HCT116 (cell line): Measurements from ENCODE around the gene PTGES2. TPM values are rescaled to one million over a fixed set of nuclear protein-coding genes. Genes with fewer than 3 reads are reported as not detected.
A peak's percentile ranks its signal among the peaks of the same experiment; 100 is the strongest.

Experiments
- ATAC-seq: fragments of 200-7000 bp; cut with Tn5 transposase; 2 replicates; pipeline ENCODE4 v1.9.1; 2020; ENCODE audit warnings: mild to moderate bottlenecking, moderate library complexity
- BruUV-seq: library from RNA; stranded (reverse); fragments of 400-500 nt; replicated peaks from 2 replicates; lab custom pipeline; 2021; lab: Mats Ljungman, UMichigan
- CTCF ChIA-PET: fragments of 300-600 bp; sonication (Branson Sonifier 250); formaldehyde crosslinking; loops from one replicate; lab custom pipeline; 2021; ENCODE audit warnings: antibody characterized with exemption; lab: Charles Lee
- POLR2A ChIA-PET: fragments of 300-600, 350-600 bp; sonication (Branson Sonifier 250); formaldehyde crosslinking; loops from one replicate; lab custom pipeline; 2021; ENCODE audit warnings: antibody characterized with exemption; lab: Charles Lee
- RAD21 ChIA-PET, 2 experiments: fragments of 300-600 bp; sonication (Branson Sonifier 250); formaldehyde crosslinking; loops; one replicate each; lab custom pipeline; 2023; ENCODE audit warnings: low total read pairs in 2 of 2; ENCODE audit not compliant: uncharacterized antibody in 2 of 2, unreplicated experiment in 2 of 2, low non-redundant PET in 1 of 2; lab: Charles Lee
- DNase-seq: peaks from one replicate; pipeline ENCODE4 v3.0.0-alpha.2; 2010; ENCODE audit warnings: low read depth, low spot score
- H2AFZ ChIP-seq: fragments of 200-600 bp; shearing (Covaris generic), sonication (generic); 2 replicates; pipeline ENCODE4 v1.6.1; 2017; ENCODE audit warnings: low read depth, mixed run types, mixed read lengths, antibody characterized with exemption, low read length; ENCODE audit not compliant: poor library complexity, severe bottlenecking
- H3K27ac ChIP-seq: 2 replicates; pipeline ENCODE4 v1.5.1; 2012; ENCODE audit warnings: low read depth, low read length
- H3K27me3 ChIP-seq: fragments of 200-600 bp; sonication (generic); 2 replicates; pipeline ENCODE4 v1.6.1; 2016; ENCODE audit warnings: mixed run types, low read length, mixed read lengths; ENCODE audit not compliant: insufficient read depth
- H3K36me3 ChIP-seq, 2 experiments: fragments of 200-500 bp in 1 of 2; fragments of 200-600 bp in 1 of 2; sonication (Bioruptor generic) in 1 of 2; sonication (generic) in 1 of 2; 2 replicates each; pipeline versions ENCODE4 v1.5.1 to v1.6.1; 2014 to 2016; ENCODE audit warnings: low read length in 2 of 2, inconsistent platforms in 1 of 2, mixed read lengths in 1 of 2, mixed run types in 1 of 2; ENCODE audit not compliant: insufficient read depth in 2 of 2, control insufficient read depth in 1 of 2
- H3K4me1 ChIP-seq, 2 experiments: fragments of 200-600 bp in 1 of 2; sonication (generic) in 1 of 2; 2 replicates each; pipeline versions ENCODE4 v1.5.1 to v1.6.1; 2012 to 2017; ENCODE audit warnings: low read length in 2 of 2, inconsistent platforms in 1 of 2, mild to moderate bottlenecking in 1 of 2, mixed read lengths in 1 of 2, mixed run types in 1 of 2, moderate library complexity in 1 of 2; ENCODE audit not compliant: insufficient read depth in 2 of 2, control insufficient read depth in 1 of 2
- H3K4me2 ChIP-seq: fragments of 200-600 bp; sonication (generic); 2 replicates; pipeline ENCODE4 v1.6.1; 2017; ENCODE audit warnings: mixed run types, low read length, mixed read lengths
- H3K4me3 ChIP-seq, 2 experiments: fragments of 200-600 bp in 1 of 2; sonication (generic) in 1 of 2; replicated peaks in 1 of 2; 2 replicates each; pipeline ENCODE4 v1.5.1; 2011 to 2016; ENCODE audit warnings: low read length in 2 of 2, control low read depth in 1 of 2, low read depth in 1 of 2, mild to moderate bottlenecking in 1 of 2, mixed read lengths in 1 of 2, mixed run types in 1 of 2
- H3K79me2 ChIP-seq: fragments of 200-600 bp; sonication (generic); 2 replicates; pipeline ENCODE4 v1.6.1; 2017; ENCODE audit warnings: mild to moderate bottlenecking, mixed run types, low read length, moderate library complexity, mixed read lengths; ENCODE audit not compliant: insufficient read depth
- H3K9ac ChIP-seq: fragments of 200-600 bp; sonication (generic); 2 replicates; pipeline ENCODE4 v1.6.1; 2016; ENCODE audit warnings: low read length, mixed read lengths
- H3K9me2 ChIP-seq: fragments of 200-600 bp; sonication (generic), shearing (Covaris generic); 2 replicates; pipeline ENCODE4 v1.6.1; 2017; ENCODE audit warnings: mixed run types, mild to moderate bottlenecking, moderate library complexity; ENCODE audit not compliant: insufficient read depth
- H3K9me3 ChIP-seq, 2 experiments: fragments of 200-500 bp in 1 of 2; fragments of 200-600 bp in 1 of 2; sonication (Bioruptor generic) in 1 of 2; sonication (generic) in 1 of 2; 2 replicates each; pipeline ENCODE4 v1.6.1; 2014 to 2017; ENCODE audit warnings: low read length in 2 of 2, mixed read lengths in 2 of 2, inconsistent platforms in 1 of 2, low read depth in 1 of 2, mild to moderate bottlenecking in 1 of 2, mixed run types in 1 of 2, moderate library complexity in 1 of 2; ENCODE audit not compliant: control insufficient read depth in 1 of 2, insufficient read depth in 1 of 2
- H4K20me1 ChIP-seq: fragments of 200-600 bp; sonication (generic), shearing (Covaris generic); 2 replicates; pipeline ENCODE4 v1.6.1; 2017; ENCODE audit warnings: mixed run types, mild to moderate bottlenecking, moderate library complexity; ENCODE audit not compliant: insufficient read depth
- ATF3 ChIP-seq: IDR thresholded peaks from 2 replicates; pipeline ENCODE4 v1.6.1; 2012
- CBX3 ChIP-seq: IDR thresholded peaks from 2 replicates; pipeline ENCODE4 v1.6.1; 2012; ENCODE audit warnings: low read depth
- CEBPB ChIP-seq: IDR thresholded peaks from 2 replicates; pipeline ENCODE4 v1.6.1; 2012; ENCODE audit warnings: low read depth
- EGR1 ChIP-seq: IDR thresholded peaks from 2 replicates; pipeline ENCODE4 v1.6.1; 2012; ENCODE audit warnings: low read depth
- EZH2 ChIP-seq: fragments of 200-600 bp; sonication (generic); IDR thresholded peaks from 2 replicates; pipeline ENCODE4 v1.6.1; 2017; ENCODE audit warnings: antibody characterized with exemption, mixed run types
- EZH2phosphoT487 ChIP-seq: fragments of 200-600 bp; IDR thresholded peaks from 2 replicates; pipeline ENCODE4 v1.6.1; 2018; ENCODE audit warnings: antibody characterized with exemption, borderline replicate concordance
- JUND ChIP-seq: IDR thresholded peaks from 2 replicates; pipeline ENCODE4 v1.6.1; 2012
- POLR2A ChIP-seq: IDR thresholded peaks from 2 replicates; pipeline ENCODE4 v1.7.0; 2011; ENCODE audit warnings: borderline replicate concordance; ENCODE audit not compliant: insufficient read depth, insufficient read length; ENCODE audit errors: extremely low read depth
- POLR2AphosphoS5 ChIP-seq: IDR thresholded peaks from 2 replicates; pipeline ENCODE4 v1.6.1; 2011; ENCODE audit warnings: mild to moderate bottlenecking, low read depth, low read length, moderate library complexity
- REST ChIP-seq: IDR thresholded peaks from 2 replicates; pipeline ENCODE4 v1.6.1; 2012; ENCODE audit warnings: low read depth
- SIN3A ChIP-seq: IDR thresholded peaks from 2 replicates; pipeline ENCODE4 v1.6.1; 2012; ENCODE audit warnings: low read depth
- ZBTB33 ChIP-seq: IDR thresholded peaks from 2 replicates; pipeline ENCODE4 v1.6.1; 2011; ENCODE audit warnings: mild to moderate bottlenecking, low read length, moderate library complexity; ENCODE audit not compliant: insufficient replicate concordance; ENCODE audit errors: extremely low read depth
- ZFX ChIP-seq: fragments of 450-650 bp; IDR thresholded peaks from 2 replicates; pipeline ENCODE4 v1.6.1; 2017
- ZNF274 ChIP-seq: fragments of 200-500 bp; sonication (Bioruptor generic); IDR thresholded peaks from 2 replicates; pipeline ENCODE4 v1.6.1; 2014; ENCODE audit warnings: mild to moderate bottlenecking, low read depth, low read length, inconsistent platforms
- intact Hi-C: fragments of 100-400 bp; cut with micrococcal nuclease; formaldehyde crosslinking; loops from 2 replicates; pipeline ENCODE4 v1.10.0; 2022
- total RNA-seq: library from RNA; stranded (reverse); gene quantifications from one replicate; pipeline ENCODE4 v1.2.1, GENCODE V29; 2021; ENCODE audit not compliant: unreplicated experiment

The PTGES2 gene
- total RNA-seq, 1 experiment from 2014 or later = 148 TPM

- Histone ChIP-seq H3K4me2 (peak within 1 kb of the TSS; percentile 49), H3K4me1 (peaks cover 10 to 29% of the 10 kb centered on the region in 2 experiments), H3K9me2 (no peaks in the 10 kb centered on the region), H3K79me2 (no peaks in the 10 kb centered on the region), H3K27me3 (no peaks in the 10 kb centered on the region), H3K36me3 (no peaks in the 10 kb centered on the region), H3K9me3 (no peaks in the 10 kb centered on the region), H2AFZ (no peak within 1 kb of the TSS), H3K27ac (peak within 1 kb of the TSS; percentile 33; the same call in 1 of the 2 replicates), H4K20me1 (no peaks in the 10 kb centered on the region), H3K9ac (peak within 1 kb of the TSS; percentile 25), H3K4me3 (peak within 1 kb of the TSS in 1 of 2 experiments; percentile 3; a peak in 2 of 4 replicates)
- no peak for ATAC-seq
- ChIA-PET CTCF (no interaction called here), RAD21 (no interaction called here), POLR2A (no interaction called here)
- peak; percentile 48 for DNase-seq
- no TSS peak for BruUV-seq
- no peak for TF ChIP-seq ZFX
- TF ChIP-seq POLR2A = no peak
- peak; percentile 88 for TF ChIP-seq POLR2AphosphoS5
- no peak for TF ChIP-seq EGR1
- intact Hi-C loops = no loop called here
Observed at GRCh38 chr9:128149001-128149701, 21.6 kb upstream of the PTGES2 start, which contains the start of gene LCN2. Gene LCN2 (plus strand): TSS chr9:128149453. CDS start chr9:128149526, 73 bp downstream.

GRCh38 chr9:128148509-128149000 lies 21.0 kb upstream of the PTGES2 start:
- Histone ChIP-seq H3K27ac (peak overlapping the region; percentile 33; the same call in 1 of the 2 replicates), H3K36me3 (no peaks in the 10 kb centered on the region), H2AFZ (no peak overlapping the region), H3K79me2 (no peaks in the 10 kb centered on the region), H3K9me2 (no peaks in the 10 kb centered on the region), H4K20me1 (no peaks in the 10 kb centered on the region), H3K27me3 (no peaks in the 10 kb centered on the region), H3K4me2 (peak overlapping the region; percentile 49), H3K4me1 (peaks cover 10 to 32% of the 10 kb centered on the region in 2 experiments), H3K4me3 (no peak overlapping the region), H3K9ac (peak overlapping the region; percentile 25), H3K9me3 (no peaks in the 10 kb centered on the region)
- ChIA-PET RAD21 (no interaction called here), CTCF (no interaction called here), POLR2A (no interaction called here)
- DNase-seq (no peak), ATAC-seq (no peak)
- BruUV-seq = no TSS peak
- intact Hi-C loops = no loop called here
- TF ChIP-seq POLR2A (no peak), ZFX (no peak), EZH2 (no peak), JUND (no peak), ZNF274 (no peak), ATF3 (no peak), SIN3A (no peak), REST (no peak), ZBTB33 (no peak), CBX3 (no peak), POLR2AphosphoS5 (no peak), EZH2phosphoT487 (no peak), CEBPB (no peak)
